Progenitor cell of endocrine pancreas (in vitro differentiated cells): ENCODE results near the gene ARG2. TPM values are rescaled to one million over a fixed set of nuclear protein-coding genes. Genes with fewer than 3 reads are reported as not detected.
A peak's percentile ranks its signal among the peaks of the same experiment; 100 is the strongest.

Experiments used
- DNase-seq: peaks from one replicate; pipeline ENCODE4 v3.0.0; 2021; ENCODE audit warnings: low spot score; ENCODE audit not compliant: unreplicated experiment
- H3K27ac Mint-ChIP-seq: 2 replicates; pipeline ENCODE4 v1.8.0; 2021; ENCODE audit warnings: mild to moderate bottlenecking, moderate library complexity, mixed read lengths
- H3K27me3 Mint-ChIP-seq: 2 replicates; pipeline ENCODE4 v1.8.0; 2021; ENCODE audit warnings: mixed read lengths
- H3K36me3 Mint-ChIP-seq: 2 replicates; pipeline ENCODE4 v1.8.0; 2022; ENCODE audit warnings: mixed read lengths; ENCODE audit not compliant: insufficient read depth
- H3K4me1 Mint-ChIP-seq: 2 replicates; pipeline ENCODE4 v1.8.0; 2021; ENCODE audit warnings: low read depth, mixed read lengths
- H3K4me3 Mint-ChIP-seq: 2 replicates; pipeline ENCODE4 v1.8.0; 2021; ENCODE audit warnings: low read depth, mild to moderate bottlenecking, moderate library complexity, mixed read lengths
- H3K9me3 Mint-ChIP-seq: 2 replicates; pipeline ENCODE4 v1.8.0; 2021; ENCODE audit warnings: low read depth, mixed read lengths
- total RNA-seq: library from RNA; stranded (reverse); gene quantifications from 2 replicates; pipeline ENCODE4 v1.2.1, GENCODE V29; 2021
- TF ChIP-seq, protein P1 (sequence below): fragments of 200-600 bp; sonication (generic); IDR thresholded peaks from one replicate; pipeline ENCODE4 v1.5.0; 2021; ENCODE audit warnings: antibody characterized with exemption, mild to moderate bottlenecking; ENCODE audit not compliant: unreplicated experiment

Gene ARG2
- total RNA-seq, 1 donor from 2014 or later, result 25.1 TPM

- Mint-ChIP-seq H3K4me1 (no peaks in the 10 kb centered on the region), H3K36me3 (peaks cover 7% of the 10 kb centered on the region), H3K4me3 (no peak overlapping the region), H3K27me3 (no peaks in the 10 kb centered on the region), H3K9me3 (no peaks in the 10 kb centered on the region), H3K27ac (no peak overlapping the region)
- TF ChIP-seq, protein P1, sequence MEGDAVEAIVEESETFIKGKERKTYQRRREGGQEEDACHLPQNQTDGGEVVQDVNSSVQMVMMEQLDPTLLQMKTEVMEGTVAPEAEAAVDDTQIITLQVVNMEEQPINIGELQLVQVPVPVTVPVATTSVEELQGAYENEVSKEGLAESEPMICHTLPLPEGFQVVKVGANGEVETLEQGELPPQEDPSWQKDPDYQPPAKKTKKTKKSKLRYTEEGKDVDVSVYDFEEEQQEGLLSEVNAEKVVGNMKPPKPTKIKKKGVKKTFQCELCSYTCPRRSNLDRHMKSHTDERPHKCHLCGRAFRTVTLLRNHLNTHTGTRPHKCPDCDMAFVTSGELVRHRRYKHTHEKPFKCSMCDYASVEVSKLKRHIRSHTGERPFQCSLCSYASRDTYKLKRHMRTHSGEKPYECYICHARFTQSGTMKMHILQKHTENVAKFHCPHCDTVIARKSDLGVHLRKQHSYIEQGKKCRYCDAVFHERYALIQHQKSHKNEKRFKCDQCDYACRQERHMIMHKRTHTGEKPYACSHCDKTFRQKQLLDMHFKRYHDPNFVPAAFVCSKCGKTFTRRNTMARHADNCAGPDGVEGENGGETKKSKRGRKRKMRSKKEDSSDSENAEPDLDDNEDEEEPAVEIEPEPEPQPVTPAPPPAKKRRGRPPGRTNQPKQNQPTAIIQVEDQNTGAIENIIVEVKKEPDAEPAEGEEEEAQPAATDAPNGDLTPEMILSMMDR, result no peak
- no peak for DNase-seq
Observed at GRCh38 chr14:67641902-67642749, 22.4 kb downstream of the ARG2 start.

- Mint-ChIP-seq H3K9me3 (no peaks in the 10 kb centered on the region), H3K27ac (peak overlapping the region; percentile 20)
Observed at GRCh38 chr14:67643713-67644112, 24.0 kb downstream of the ARG2 start.

DNA sequence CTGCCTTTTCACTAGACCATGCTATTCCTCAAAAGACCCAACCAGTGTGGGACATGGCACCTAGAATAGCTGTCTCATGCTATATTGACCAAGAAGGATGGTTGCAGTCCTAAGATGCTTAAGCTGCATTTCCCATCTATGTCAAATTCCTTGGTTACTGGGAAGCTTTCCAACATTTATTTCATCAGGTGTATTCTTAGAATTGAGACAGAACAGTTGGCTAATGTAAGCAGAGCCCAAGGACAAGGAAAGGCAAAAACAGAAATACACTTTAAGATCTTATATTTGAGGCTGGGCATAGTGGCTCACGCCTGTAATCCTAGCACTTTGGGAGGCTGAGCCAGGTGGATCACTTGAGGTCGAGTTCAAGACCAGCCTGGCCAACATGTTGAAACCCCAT lies 24.7 kb downstream of the ARG2 start:
- Mint-ChIP-seq H3K36me3 (peaks cover 10% of the 10 kb centered on the region), H3K4me1 (no peaks in the 10 kb centered on the region), H3K4me3 (no peak overlapping the region), H3K9me3 (no peaks in the 10 kb centered on the region), H3K27me3 (no peaks in the 10 kb centered on the region), H3K27ac (peak overlapping the region; percentile 20)
- no peak for DNase-seq
- TF ChIP-seq, protein P1, result no peak

More at GRCh38 chr14:67643713-67644112, 24.0 kb downstream of the ARG2 start:
- H3K4me3 Mint-ChIP-seq, result no peak overlapping the region
- TF ChIP-seq, protein P1, result no peak
- no peak for DNase-seq
- no peaks in the 10 kb centered on the region for H3K27me3 Mint-ChIP-seq
- H3K4me1 Mint-ChIP-seq, result no peaks in the 10 kb centered on the region
- H3K36me3 Mint-ChIP-seq, result peaks cover 10% of the 10 kb centered on the region

GRCh38 chr14:67645414-67645813 lies 25.7 kb downstream of the ARG2 start:
- Mint-ChIP-seq H3K4me1 (no peaks in the 10 kb centered on the region), H3K4me3 (no peak overlapping the region), H3K27ac (no peak overlapping the region), H3K27me3 (no peaks in the 10 kb centered on the region), H3K36me3 (peaks cover 13% of the 10 kb centered on the region), H3K9me3 (no peaks in the 10 kb centered on the region)
- no peak for DNase-seq
- TF ChIP-seq, protein P1, result no peak

- Mint-ChIP-seq H3K36me3 (peaks cover 17% of the 10 kb centered on the region), H3K27me3 (no peaks in the 10 kb centered on the region), H3K9me3 (no peaks in the 10 kb centered on the region), H3K4me3 (no peak overlapping the region), H3K27ac (no peak overlapping the region), H3K4me1 (no peaks in the 10 kb centered on the region)
- TF ChIP-seq, protein P1, result no peak
- no peak for DNase-seq
Observed at GRCh38 chr14:67646131-67646530, 26.4 kb downstream of the ARG2 start.
